Stimulated activated CD4-positive, alpha-beta T cell treated with anti-CD3 and anti-CD28 coated beads, Interleukin-15, amount 100 ng/mL, for 1 hour (primary cell): ENCODE results near the gene LAMA2.
"Not testable (repeated sequence)": the region's sequence is repeated elsewhere in the genome, so short reads cannot be mapped to it uniquely, and the experiment has no call there.

Source experiments
- DNase-seq, 2 donors: peaks; one replicate each; pipeline ENCODE4 v3.0.0-alpha.2; 2020; ENCODE audit warnings: low read depth in 1 of 2, low spot score in 1 of 2

Gene LAMA2

GRCh38 chr6:129114636-129115391 lies 231.9 kb downstream of the LAMA2 start:
- DNase-seq, result no peak

- no peak for DNase-seq
Observed at GRCh38 chr6:129115471-129115870, 232.5 kb downstream of the LAMA2 start.

GRCh38 chr6:129117355-129117754 lies 234.4 kb downstream of the LAMA2 start:
- no peak for DNase-seq

GRCh38 chr6:129120856-129121638 lies 238.1 kb downstream of the LAMA2 start:
- no peak for DNase-seq

GRCh38 chr6:129124347-129124746 lies 241.4 kb downstream of the LAMA2 start:
- DNase-seq, result no peak

- DNase-seq, result no peak
Observed at GRCh38 chr6:129130106-129130505, 247.2 kb downstream of the LAMA2 start.

GRCh38 chr6:129130959-129131681 lies 248.2 kb downstream of the LAMA2 start:
- no peak for DNase-seq

GRCh38 chr6:129133770-129134192 lies 250.8 kb downstream of the LAMA2 start:
- DNase-seq, result no peak

GRCh38 chr6:129134535-129134934 lies 251.6 kb downstream of the LAMA2 start:
- DNase-seq, result no peak

GRCh38 chr6:129135451-129135850 lies 252.5 kb downstream of the LAMA2 start:
- DNase-seq, result no peak

GRCh38 chr6:129136751-129137150 lies 253.8 kb downstream of the LAMA2 start:
- no peak for DNase-seq

- no peak for DNase-seq
Observed at GRCh38 chr6:129138739-129139405, 255.9 kb downstream of the LAMA2 start.

- DNase-seq, result no peak
Observed at GRCh38 chr6:129140526-129140925, 257.6 kb downstream of the LAMA2 start.

GRCh38 chr6:129141499-129141898 lies 258.6 kb downstream of the LAMA2 start:
- DNase-seq, result no peak

GRCh38 chr6:129146902-129147301 lies 264.0 kb downstream of the LAMA2 start:
- DNase-seq, result no peak

GRCh38 chr6:129150507-129150906 lies 267.6 kb downstream of the LAMA2 start:
- no peak for DNase-seq

GRCh38 chr6:129153257-129153656 lies 270.3 kb downstream of the LAMA2 start:
- no peak for DNase-seq

GRCh38 chr6:129159242-129159641 lies 276.3 kb downstream of the LAMA2 start:
- DNase-seq, result not testable (repeated sequence)

GRCh38 chr6:129162605-129163004 lies 279.7 kb downstream of the LAMA2 start:
- no peak for DNase-seq

GRCh38 chr6:129163551-129163950 lies 280.6 kb downstream of the LAMA2 start:
- DNase-seq, result no peak

GRCh38 chr6:129164032-129164431 lies 281.1 kb downstream of the LAMA2 start:
- no peak for DNase-seq
